Activated effector memory CD4-positive, alpha-beta T cell treated with Interleukin-2 at 50 U/mL for 16 hours (primary cell): ENCODE data around the gene SOCS3.
A peak's percentile ranks its signal among the peaks of the same experiment; 100 is the strongest.
"Not testable (repeated sequence)": the region's sequence is repeated elsewhere in the genome, so short reads cannot be mapped to it uniquely, and the experiment has no call there.

ENCODE experiments used
- DNase-seq: peaks from one replicate; pipeline ENCODE4 v3.0.0-alpha.2; 2020

The SOCS3 gene

GRCh38 chr17:78325076-78325687, 34.7 kb downstream of the SOCS3 start:
- no peak for DNase-seq

GRCh38 chr17:78324391-78325075, 35.3 kb downstream of the SOCS3 start:
- DNase-seq: no peak

- DNase-seq: no peak
Observed at GRCh38 chr17:78323826-78324390, 36.0 kb downstream of the SOCS3 start.

- no peak for DNase-seq
Observed at GRCh38 chr17:78322858-78323455, 36.9 kb downstream of the SOCS3 start.

- DNase-seq: no peak
Observed at GRCh38 chr17:78322327-78322857, 37.5 kb downstream of the SOCS3 start.

GRCh38 chr17:78318843-78319242, 41.0 kb downstream of the SOCS3 start:
- no peak for DNase-seq

- DNase-seq: no peak
Observed at GRCh38 chr17:78318407-78318806, 41.5 kb downstream of the SOCS3 start.

GRCh38 chr17:78317794-78318400, 42.0 kb downstream of the SOCS3 start:
- DNase-seq: no peak

GRCh38 chr17:78316867-78317789, 42.7 kb downstream of the SOCS3 start:
- no peak for DNase-seq

- no peak for DNase-seq
Observed at GRCh38 chr17:78316115-78316866, 43.6 kb downstream of the SOCS3 start.

GRCh38 chr17:78315355-78316114, 44.3 kb downstream of the SOCS3 start:
- DNase-seq: peak; percentile 29

- DNase-seq: no peak
Observed at GRCh38 chr17:78314683-78315354, 45.1 kb downstream of the SOCS3 start.

GRCh38 chr17:78313735-78314648, 45.9 kb downstream of the SOCS3 start:
- DNase-seq: peak; percentile 60

- DNase-seq: not testable (repeated sequence)
Observed at GRCh38 chr17:78309659-78310255, 50.1 kb downstream of the SOCS3 start.

GRCh38 chr17:78307887-78308638, 51.8 kb downstream of the SOCS3 start:
- no peak for DNase-seq

GRCh38 chr17:78306913-78307312, 53.0 kb downstream of the SOCS3 start:
- DNase-seq: no peak
